Neural progenitor cell (in vitro differentiated cells): Measurements from ENCODE around the gene PROZ. TPM values are rescaled to one million over a fixed set of nuclear protein-coding genes. Genes with fewer than 3 reads are reported as not detected.
A peak's percentile ranks its signal among the peaks of the same experiment; 100 is the strongest.

Experiments used
- DNase-seq: peaks from one replicate; pipeline ENCODE4 v3.0.0-alpha.2; 2016; ENCODE audit warnings: low spot score
- H2AFZ ChIP-seq: fragments of 200-600 bp; sonication (generic); replicated peaks from 2 replicates; pipeline ENCODE4 v1.6.1; 2016; ENCODE audit warnings: antibody characterized with exemption
- H3F3A ChIP-seq: fragments of 200-600 bp; sonication (generic); 2 replicates; pipeline ENCODE4 v1.6.1; 2016; ENCODE audit warnings: antibody characterized with exemption, low read depth
- H3K27ac ChIP-seq: fragments of 200-600 bp; sonication (generic); 2 replicates; pipeline ENCODE4 v1.5.1; 2016; ENCODE audit warnings: mild to moderate bottlenecking
- H3K27me3 ChIP-seq: fragments of 200-600 bp; sonication (generic); 2 replicates; pipeline ENCODE4 v1.6.1; 2016; ENCODE audit warnings: mild to moderate bottlenecking, moderate library complexity
- H3K36me3 ChIP-seq: fragments of 200-600 bp; sonication (generic); 2 replicates; pipeline ENCODE4 v1.5.1; 2016
- H3K4me1 ChIP-seq: fragments of 200-600 bp; sonication (generic); 2 replicates; pipeline ENCODE4 v1.6.1; 2016; ENCODE audit warnings: mixed run types
- H3K4me2 ChIP-seq: fragments of 200-600 bp; sonication (generic); 2 replicates; pipeline ENCODE4 v1.6.1; 2016
- H3K4me3 ChIP-seq: fragments of 200-600 bp; sonication (generic); 2 replicates; pipeline ENCODE4 v1.5.1; 2016
- H3K79me2 ChIP-seq: fragments of 200-600 bp; sonication (generic); 2 replicates; pipeline ENCODE4 v1.6.1; 2016; ENCODE audit warnings: low read depth
- H3K9ac ChIP-seq: fragments of 200-600 bp; sonication (generic); 2 replicates; pipeline ENCODE4 v1.6.1; 2016
- H3K9me3 ChIP-seq: fragments of 200-600 bp; sonication (generic); 2 replicates; pipeline ENCODE4 v1.5.1; 2016; ENCODE audit warnings: low read depth
- H4K20me1 ChIP-seq: fragments of 200-600 bp; sonication (generic); 2 replicates; pipeline ENCODE4 v1.6.1; 2016; ENCODE audit warnings: low read depth
- H3K27ac Mint-ChIP-seq: 3 replicates; pipeline ENCODE4 v1.8.0; 2021; ENCODE audit warnings: mixed read lengths
- H3K27me3 Mint-ChIP-seq: 2 replicates; pipeline ENCODE4 v1.8.0; 2022; ENCODE audit warnings: low read depth, mild to moderate bottlenecking, inconsistent platforms, moderate library complexity, mixed read lengths; ENCODE audit not compliant: insufficient read depth
- H3K36me3 Mint-ChIP-seq: 3 replicates; pipeline ENCODE4 v1.8.0; 2021; ENCODE audit warnings: mixed read lengths
- H3K4me1 Mint-ChIP-seq: 3 replicates; pipeline ENCODE4 v1.8.0; 2021; ENCODE audit warnings: mixed read lengths
- H3K4me3 Mint-ChIP-seq: 3 replicates; pipeline ENCODE4 v1.8.0; 2021; ENCODE audit warnings: mild to moderate bottlenecking, moderate library complexity, mixed read lengths
- H3K9me3 Mint-ChIP-seq: 3 replicates; pipeline ENCODE4 v1.8.0; 2020; ENCODE audit warnings: mixed read lengths
- CTCF ChIP-seq: fragments of 200-600 bp; sonication (generic); IDR thresholded peaks from 2 replicates; pipeline ENCODE4 v1.5.1; 2017; ENCODE audit warnings: antibody characterized with exemption, mild to moderate bottlenecking
- EZH2 ChIP-seq: fragments of 200-600 bp; sonication (generic); IDR thresholded peaks from 2 replicates; pipeline ENCODE4 v1.6.1; 2017; ENCODE audit warnings: antibody characterized with exemption, mild to moderate bottlenecking, moderate library complexity
- EZH2phosphoT487 ChIP-seq: fragments of 200-600 bp; sonication (generic); IDR thresholded peaks from 2 replicates; pipeline ENCODE4 v1.6.1; 2017; ENCODE audit warnings: antibody characterized with exemption
- total RNA-seq: library from RNA; depleted of rRNA; stranded (reverse); fragments of >200 nt; gene quantifications from 2 replicates; pipeline ENCODE4 v1.2.3, GENCODE V29; 2015; ENCODE audit warnings: low replicate concordance

The PROZ gene
- total RNA-seq, 1 donor from 2014 or later: not detected

GRCh38 chr13:113137691-113138298 is 20.7 kb upstream of the PROZ start:
- peak overlapping the region; percentile 46 for H3K4me2 ChIP-seq
- H2AFZ ChIP-seq: no peak overlapping the region
- H3K4me1 ChIP-seq: peaks cover 23% of the 10 kb centered on the region
- no peaks in the 10 kb centered on the region for H3K27me3 ChIP-seq
- no peak overlapping the region for H3K4me3 ChIP-seq
- peak overlapping the region; percentile 42 for H3K27ac ChIP-seq
- no peaks in the 10 kb centered on the region for H3K36me3 ChIP-seq
- no peaks in the 10 kb centered on the region for H3K79me2 ChIP-seq
- DNase-seq: peak; percentile 44
- H4K20me1 ChIP-seq: no peaks in the 10 kb centered on the region
- Mint-ChIP-seq H3K4me1 (peaks cover 4% of the 10 kb centered on the region), H3K36me3 (no peaks in the 10 kb centered on the region), H3K27me3 (no peaks in the 10 kb centered on the region), H3K27ac (no peak overlapping the region), H3K4me3 (no peak overlapping the region), H3K9me3 (no peaks in the 10 kb centered on the region)
- H3K9me3 ChIP-seq: no peaks in the 10 kb centered on the region
- TF ChIP-seq EZH2 (no peak), EZH2phosphoT487 (no peak), CTCF (no peak)
- no peak overlapping the region for H3K9ac ChIP-seq
- H3F3A ChIP-seq: peaks cover 33% of the 10 kb centered on the region

GRCh38 chr13:113138792-113139551 is 19.5 kb upstream of the PROZ start:
- Histone ChIP-seq H3K4me1 (peaks cover 35% of the 10 kb centered on the region), H3K4me3 (no peak overlapping the region), H3K36me3 (no peaks in the 10 kb centered on the region), H3K9ac (no peak overlapping the region), H4K20me1 (no peaks in the 10 kb centered on the region), H3K79me2 (no peaks in the 10 kb centered on the region), H3K4me2 (no peak overlapping the region), H3K27me3 (no peaks in the 10 kb centered on the region), H2AFZ (no peak overlapping the region), H3K9me3 (no peaks in the 10 kb centered on the region), H3F3A (peaks cover 33% of the 10 kb centered on the region), H3K27ac (no peak overlapping the region)
- H3K4me3 Mint-ChIP-seq: no peak overlapping the region
- H3K27ac Mint-ChIP-seq: no peak overlapping the region
- no peak for DNase-seq
- no peaks in the 10 kb centered on the region for H3K27me3 Mint-ChIP-seq
- H3K9me3 Mint-ChIP-seq: no peaks in the 10 kb centered on the region
- H3K4me1 Mint-ChIP-seq: peaks cover 4% of the 10 kb centered on the region
- TF ChIP-seq CTCF (no peak), EZH2phosphoT487 (no peak), EZH2 (no peak)
- H3K36me3 Mint-ChIP-seq: no peaks in the 10 kb centered on the region

- Histone ChIP-seq H3K36me3 (no peaks in the 10 kb centered on the region), H2AFZ (no peak overlapping the region), H4K20me1 (no peaks in the 10 kb centered on the region), H3K79me2 (no peaks in the 10 kb centered on the region), H3F3A (peaks cover 33% of the 10 kb centered on the region), H3K4me3 (no peak overlapping the region), H3K9me3 (no peaks in the 10 kb centered on the region), H3K4me2 (no peak overlapping the region), H3K27ac (no peak overlapping the region), H3K4me1 (peaks cover 36% of the 10 kb centered on the region), H3K9ac (no peak overlapping the region), H3K27me3 (no peaks in the 10 kb centered on the region)
- no peak for DNase-seq
- Mint-ChIP-seq H3K4me3 (no peak overlapping the region), H3K27me3 (no peaks in the 10 kb centered on the region), H3K9me3 (no peaks in the 10 kb centered on the region), H3K36me3 (no peaks in the 10 kb centered on the region), H3K4me1 (peaks cover 4% of the 10 kb centered on the region), H3K27ac (no peak overlapping the region)
- no peak for TF ChIP-seq EZH2
- TF ChIP-seq CTCF: no peak
- no peak for TF ChIP-seq EZH2phosphoT487
Measured at GRCh38 chr13:113139577-113139976, 18.9 kb upstream of the PROZ start.
